ENCODE measurements around the gene MRPS27.

DNA sequence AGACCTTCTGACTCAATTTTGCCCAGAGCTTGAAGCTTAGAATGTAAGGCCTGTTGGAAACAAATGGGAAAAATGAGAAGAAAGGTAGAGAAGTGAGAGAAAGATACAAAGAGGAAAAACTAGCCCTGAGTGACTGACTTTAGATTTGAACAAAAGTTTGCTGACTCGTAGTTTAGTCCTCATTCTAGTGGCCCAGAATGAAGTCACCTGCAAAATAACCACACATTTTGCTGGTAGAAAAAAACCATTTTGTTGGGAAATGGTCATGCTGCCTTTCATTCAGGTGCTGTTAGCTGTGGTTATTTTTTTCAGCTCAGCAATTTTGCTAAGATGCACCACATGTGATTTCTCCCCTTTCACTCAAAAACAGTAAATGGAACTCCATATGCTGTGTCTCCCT lies 98.9 kb downstream of the MRPS27 start:
- TF ChIP-seq CREB1 (IDR thresholded peaks at IDR 0.05; ENCODE audit: low read depth) (no peak), CEBPB (IDR thresholded peaks at IDR 0.05) (no peak), EP300 (IDR thresholded peaks at IDR 0.05; ENCODE audit: borderline replicate concordance) (no peak), TAF1 (IDR thresholded peaks at IDR 0.05; ENCODE audit: low read depth) (no peak), RAD21 (IDR thresholded peaks at IDR 0.05; ENCODE audit: low read depth) (no peak), EGR1 (IDR thresholded peaks at IDR 0.05) (no peak), FOXM1 (IDR thresholded peaks at IDR 0.05; ENCODE audit: borderline replicate concordance, low read depth) (no peak), TEAD4 (IDR thresholded peaks at IDR 0.05) (no peak), YY1 (IDR thresholded peaks at IDR 0.05; ENCODE audit: low read depth) (no peak), NFIC (IDR thresholded peaks at IDR 0.05) (no peak), TCF12 (IDR thresholded peaks at IDR 0.05; ENCODE audit: low read depth) (no peak)
- TF ChIP-seq, protein P1, sequence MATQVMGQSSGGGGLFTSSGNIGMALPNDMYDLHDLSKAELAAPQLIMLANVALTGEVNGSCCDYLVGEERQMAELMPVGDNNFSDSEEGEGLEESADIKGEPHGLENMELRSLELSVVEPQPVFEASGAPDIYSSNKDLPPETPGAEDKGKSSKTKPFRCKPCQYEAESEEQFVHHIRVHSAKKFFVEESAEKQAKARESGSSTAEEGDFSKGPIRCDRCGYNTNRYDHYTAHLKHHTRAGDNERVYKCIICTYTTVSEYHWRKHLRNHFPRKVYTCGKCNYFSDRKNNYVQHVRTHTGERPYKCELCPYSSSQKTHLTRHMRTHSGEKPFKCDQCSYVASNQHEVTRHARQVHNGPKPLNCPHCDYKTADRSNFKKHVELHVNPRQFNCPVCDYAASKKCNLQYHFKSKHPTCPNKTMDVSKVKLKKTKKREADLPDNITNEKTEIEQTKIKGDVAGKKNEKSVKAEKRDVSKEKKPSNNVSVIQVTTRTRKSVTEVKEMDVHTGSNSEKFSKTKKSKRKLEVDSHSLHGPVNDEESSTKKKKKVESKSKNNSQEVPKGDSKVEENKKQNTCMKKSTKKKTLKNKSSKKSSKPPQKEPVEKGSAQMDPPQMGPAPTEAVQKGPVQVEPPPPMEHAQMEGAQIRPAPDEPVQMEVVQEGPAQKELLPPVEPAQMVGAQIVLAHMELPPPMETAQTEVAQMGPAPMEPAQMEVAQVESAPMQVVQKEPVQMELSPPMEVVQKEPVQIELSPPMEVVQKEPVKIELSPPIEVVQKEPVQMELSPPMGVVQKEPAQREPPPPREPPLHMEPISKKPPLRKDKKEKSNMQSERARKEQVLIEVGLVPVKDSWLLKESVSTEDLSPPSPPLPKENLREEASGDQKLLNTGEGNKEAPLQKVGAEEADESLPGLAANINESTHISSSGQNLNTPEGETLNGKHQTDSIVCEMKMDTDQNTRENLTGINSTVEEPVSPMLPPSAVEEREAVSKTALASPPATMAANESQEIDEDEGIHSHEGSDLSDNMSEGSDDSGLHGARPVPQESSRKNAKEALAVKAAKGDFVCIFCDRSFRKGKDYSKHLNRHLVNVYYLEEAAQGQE (IDR thresholded peaks at IDR 0.05; ENCODE audit: low read depth), result no peak
- TF ChIP-seq, protein P2, sequence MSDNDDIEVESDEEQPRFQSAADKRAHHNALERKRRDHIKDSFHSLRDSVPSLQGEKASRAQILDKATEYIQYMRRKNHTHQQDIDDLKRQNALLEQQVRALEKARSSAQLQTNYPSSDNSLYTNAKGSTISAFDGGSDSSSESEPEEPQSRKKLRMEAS (IDR thresholded peaks at IDR 0.05), result no peak

Measured in Ishikawa (cell line).